Ovary (tissue), 9 donors: ENCODE results near the gene MED12. TPM values are rescaled to one million over a fixed set of nuclear protein-coding genes. Genes with fewer than 3 reads are reported as not detected.
A peak's percentile ranks its signal among the peaks of the same experiment; 100 is the strongest.

Source experiments
- DNase-seq, 5 donors: peaks; one replicate each; pipeline ENCODE4 v3.0.0-alpha.2; 2019 to 2020
- H3K27ac ChIP-seq, 2 donors: fragments of 200-600 bp; one replicate each; pipeline versions ENCODE4 v1.5.1 to v1.8.0; 2019 to 2022
- H3K27me3 ChIP-seq: fragments of 200-600 bp; one replicate; pipeline ENCODE4 v1.8.0; 2022
- H3K36me3 ChIP-seq: fragments of 200-600 bp; sonication (generic); one replicate; pipeline ENCODE4 v1.5.1; 2019
- H3K4me1 ChIP-seq: one replicate; pipeline ENCODE4 v1.8.1; 2013; ENCODE audit warnings: mild to moderate bottlenecking, moderate library complexity; ENCODE audit not compliant: insufficient read depth
- H3K4me3 ChIP-seq: fragments of 200-600 bp; sonication (generic); one replicate; pipeline ENCODE4 v1.5.1; 2017
- H3K9me3 ChIP-seq, 2 donors: fragments of 200-600 bp in 1 of 2; sonication (generic) in 1 of 2; one replicate each; pipeline versions ENCODE4 v1.5.1 to v1.8.1; 2013 to 2019; ENCODE audit warnings: mild to moderate bottlenecking in 1 of 2, moderate library complexity in 1 of 2
- CTCF ChIP-seq, 3 donors: fragments of 450-650 bp in 2 of 3; fragments of 200-600 bp in 1 of 3; IDR thresholded peaks; one replicate each; pipeline versions ENCODE4 v1.5.1 to v1.8.0; 2016 to 2022; ENCODE audit warnings: antibody characterized with exemption in 3 of 3, mild to moderate bottlenecking in 1 of 3
- EP300 ChIP-seq: sonication (generic); formaldehyde crosslinking; IDR thresholded peaks from one replicate; pipeline ENCODE4 v1.6.1; 2017; ENCODE audit warnings: antibody characterized with exemption
- POLR2A ChIP-seq: fragments of 450-650 bp; IDR thresholded peaks from one replicate; pipeline ENCODE4 v1.6.1; 2017; ENCODE audit warnings: antibody characterized with exemption, mild to moderate bottlenecking, moderate library complexity
- WGBS, 3 donors: extraction: QIAGEN DNeasy Blood & Tissue Kit in 1 of 3; methylation state at CpG; one replicate each; pipeline versions ENCODE4 v1.1.5 to v1.1.7; 2013 to 2017; 5-methylcytosine and 5-hydroxymethylcytosine counted together
- intact Hi-C, 4 donors: fragments of 100-400 bp; cut with DNase I; formaldehyde crosslinking; loops; one replicate each; pipeline versions ENCODE4 v1.11.0 to v1.15.1; 2022 to 2023
- polyA plus RNA-seq, 2 donors: library from polyadenylated mRNA; stranded (reverse); fragments of 200-250 nt in 1 of 2; fragments of 350-450 nt in 1 of 2; fragmentation: Illumina TruSeq in 1 of 2; extraction: RNeasy Lipid Tissue Mini Kit (QIAGEN cat#74804) in 1 of 2; gene quantifications; one replicate each; pipeline ENCODE4 v1.2.3, GENCODE V29; 2013 to 2014
- total RNA-seq, 7 donors: library from RNA; depleted of rRNA in 2 of 7; stranded (reverse); fragments of >200 nt in 2 of 7; fragmentation: NEBNext Ultra II Directional in 3 of 7; extraction: Animal tissue kit (Norgen Biotek cat#: 25700) in 3 of 7; gene quantifications; one replicate each; pipeline versions ENCODE4 v1.1.0 to v1.2.4, GENCODE V29; 2016 to 2023
- donor health status: DM: no; HTN: no; CAD: no; lungs with moderate emphysema.
- donor health status: DM: no; HTN: no; CAD: no.
- donor health status: Bipolar disorder and iron deficiency.
- donor health status: DM: yes; HTN: yes; CAD: no.
- donor health status: DM: no; HTN: no; CAD: no.
- donor health status: DM: yes; HTN: yes; CAD: no.

The MED12 gene
- total and polyA plus RNA-seq, 9 donors = 27.8 to 68.4 (median 52.2) TPM

GRCh38 chrX:71181910-71182799 is 63.8 kb downstream of the MED12 start:
- DNase-seq = peak; percentile 82 to 88 (median 83)
- Histone ChIP-seq H3K4me1 (peaks cover 2% of the 10 kb centered on the region), H3K27me3 (no peaks in the 10 kb centered on the region), H3K9me3 (no peaks in the 10 kb centered on the region), H3K36me3 (no peaks in the 10 kb centered on the region), H3K27ac (peak overlapping the region; percentile 2 to 83), H3K4me3 (peak overlapping the region; percentile 40)
- intact Hi-C loops = loop anchor here in 1 of 4 donors (10.0 kb wide), 1 partner anchor 73 kb away; the partner anchor contains the start of gene ZMYM3
- 33 to 39% (median 37%) methylated on average over 42 of the region's 42 CpGs for WGBS, 3 donors
- no peak for TF ChIP-seq EP300
- peak; percentile 78 for TF ChIP-seq POLR2A

GRCh38 chrX:71182871-71183270 is 64.5 kb downstream of the MED12 start:
- WGBS, 3 donors = 38 to 48% (median 48%) methylated on average over 2 of the region's 2 CpGs
- DNase-seq = no peak
- no peaks in the 10 kb centered on the region for H3K9me3 ChIP-seq
- H3K36me3 ChIP-seq = no peaks in the 10 kb centered on the region
- no peaks in the 10 kb centered on the region for H3K4me1 ChIP-seq
- peak overlapping the region; percentile 2 to 32 for H3K27ac ChIP-seq
- TF ChIP-seq CTCF (IDR thresholded peaks at IDR 0.05) (no peak), POLR2A (no peak), EP300 (no peak)
- intact Hi-C loops = loop anchor here in 1 of 4 donors (10.0 kb wide), 1 partner anchor 72 kb away; the partner anchor contains the start of gene ZMYM3
- H3K27me3 ChIP-seq = no peaks in the 10 kb centered on the region
- H3K4me3 ChIP-seq = peak overlapping the region; percentile 34

GRCh38 chrX:71183341-71183740 is 64.9 kb downstream of the MED12 start:
- no peak overlapping the region for H3K27ac ChIP-seq
- intact Hi-C loops = loop anchor here in 1 of 4 donors (10.0 kb wide), 1 partner anchor 71 kb away; the partner anchor contains the start of gene ZMYM3
- H3K9me3 ChIP-seq = no peaks in the 10 kb centered on the region
- H3K4me1 ChIP-seq = no peaks in the 10 kb centered on the region
- no peaks in the 10 kb centered on the region for H3K36me3 ChIP-seq
- H3K4me3 ChIP-seq = no peak overlapping the region
- WGBS, 3 donors = 47 to 60% (median 52%) methylated on average over 6 of the region's 6 CpGs
- TF ChIP-seq POLR2A (no peak), CTCF (IDR thresholded peaks at IDR 0.05) (no peak), EP300 (no peak)
- H3K27me3 ChIP-seq = no peaks in the 10 kb centered on the region
- DNase-seq = no peak

- TF ChIP-seq POLR2A (no peak), CTCF (IDR thresholded peaks at IDR 0.05) (no peak), EP300 (no peak)
- H3K27me3 ChIP-seq = no peaks in the 10 kb centered on the region
- no peaks in the 10 kb centered on the region for H3K9me3 ChIP-seq
- no peak overlapping the region for H3K27ac ChIP-seq
- H3K36me3 ChIP-seq = no peaks in the 10 kb centered on the region
- no peak overlapping the region for H3K4me3 ChIP-seq
- intact Hi-C loops = loop anchor here in 1 of 4 donors (10.0 kb wide), 1 partner anchor 71 kb away; the partner anchor contains the start of gene ZMYM3
- WGBS, 3 donors = 45 to 51% (median 45%) methylated on average over 5 of the region's 5 CpGs
- no peak for DNase-seq
- no peaks in the 10 kb centered on the region for H3K4me1 ChIP-seq
Observed at GRCh38 chrX:71184092-71184491, 65.7 kb downstream of the MED12 start.
